GM21723 (cell line): ENCODE measurements around the gene NPTX1.

Experiments
- ATAC-seq: cut with Tn5 transposase; IDR thresholded peaks from one replicate; pipeline ENCODE4 v1.9.1; 2021; ENCODE audit warnings: mild to moderate bottlenecking, moderate library complexity; ENCODE audit not compliant: unreplicated experiment

The NPTX1 gene

DNA sequence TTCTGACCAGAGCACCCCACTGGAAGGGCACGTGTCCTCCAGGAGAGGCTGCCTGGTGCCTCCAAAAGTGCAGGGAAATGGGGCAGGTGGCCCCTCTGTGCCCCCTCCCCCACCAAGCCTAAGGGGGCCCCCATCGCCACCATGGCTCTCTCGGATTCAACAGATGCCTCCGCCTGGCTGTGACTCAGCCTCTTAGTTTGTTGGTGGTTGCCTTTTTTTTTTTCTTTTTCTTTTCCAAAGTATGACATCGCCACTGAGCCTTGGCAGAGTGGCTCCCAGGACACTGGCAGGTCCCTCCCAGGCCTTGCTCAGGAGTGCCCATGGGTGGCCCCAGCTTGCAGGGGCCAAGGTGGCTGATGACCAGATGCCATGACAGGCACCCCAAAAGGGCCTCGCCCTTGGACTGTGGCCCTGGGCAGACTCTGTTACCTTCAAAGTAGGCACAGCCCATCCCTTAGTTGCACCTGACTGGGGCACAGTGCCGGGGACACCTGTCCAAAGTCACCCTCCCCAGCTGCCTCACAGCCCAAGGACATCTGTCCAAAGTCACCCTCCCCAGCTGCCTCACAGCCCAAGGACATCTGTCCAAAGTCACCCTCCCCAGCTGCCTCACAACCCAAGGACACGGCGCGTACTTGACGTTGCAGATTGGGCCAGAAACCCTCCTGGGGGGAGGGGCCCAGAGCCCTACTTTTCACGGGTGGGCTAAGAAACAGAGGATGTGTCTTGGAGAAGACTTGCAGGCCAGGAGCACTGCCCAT is 29.6 kb downstream of the NPTX1 start:
- ATAC-seq = no peak

DNA sequence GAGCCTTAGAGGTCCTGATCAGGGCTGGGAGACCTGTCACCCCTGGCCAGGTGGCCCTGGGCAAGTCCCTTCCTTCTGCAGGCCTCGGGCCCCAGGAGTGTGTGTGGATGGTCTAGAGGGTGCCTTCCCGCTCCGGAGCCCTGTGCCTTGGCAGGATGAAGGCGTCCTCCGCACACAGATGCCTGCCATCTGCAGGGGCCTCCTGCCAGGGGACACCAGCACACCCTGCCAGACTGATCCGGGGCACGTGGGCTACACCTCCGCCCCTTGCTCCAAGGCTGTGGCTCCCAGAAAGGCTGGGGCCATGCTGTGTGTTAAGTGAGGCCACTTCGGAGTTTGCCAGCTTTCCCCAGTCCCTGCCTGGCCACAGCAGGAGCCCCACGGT is 30.7 kb downstream of the NPTX1 start:
- no peak for ATAC-seq

- ATAC-seq = no peak
Measured at GRCh38 chr17:80445007-80445725, 31.2 kb downstream of the NPTX1 start.

DNA sequence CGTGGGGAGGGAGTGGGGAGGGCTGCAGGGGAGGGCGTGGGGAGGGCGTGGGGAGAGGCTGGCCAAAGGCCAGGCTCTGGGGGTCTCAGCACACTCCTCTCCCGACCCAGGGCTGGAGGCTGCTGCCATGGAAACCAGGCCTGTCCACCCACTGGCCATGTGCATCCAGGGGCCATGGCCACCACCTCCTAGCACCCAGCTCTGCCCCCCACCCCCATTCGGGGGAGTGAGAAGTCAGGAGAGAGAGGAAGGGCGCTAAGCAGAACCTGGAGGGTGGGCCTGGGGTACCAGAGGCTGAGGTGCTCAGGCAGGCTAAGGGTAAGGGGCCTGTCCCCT is 31.8 kb downstream of the NPTX1 start:
- no peak for ATAC-seq

DNA sequence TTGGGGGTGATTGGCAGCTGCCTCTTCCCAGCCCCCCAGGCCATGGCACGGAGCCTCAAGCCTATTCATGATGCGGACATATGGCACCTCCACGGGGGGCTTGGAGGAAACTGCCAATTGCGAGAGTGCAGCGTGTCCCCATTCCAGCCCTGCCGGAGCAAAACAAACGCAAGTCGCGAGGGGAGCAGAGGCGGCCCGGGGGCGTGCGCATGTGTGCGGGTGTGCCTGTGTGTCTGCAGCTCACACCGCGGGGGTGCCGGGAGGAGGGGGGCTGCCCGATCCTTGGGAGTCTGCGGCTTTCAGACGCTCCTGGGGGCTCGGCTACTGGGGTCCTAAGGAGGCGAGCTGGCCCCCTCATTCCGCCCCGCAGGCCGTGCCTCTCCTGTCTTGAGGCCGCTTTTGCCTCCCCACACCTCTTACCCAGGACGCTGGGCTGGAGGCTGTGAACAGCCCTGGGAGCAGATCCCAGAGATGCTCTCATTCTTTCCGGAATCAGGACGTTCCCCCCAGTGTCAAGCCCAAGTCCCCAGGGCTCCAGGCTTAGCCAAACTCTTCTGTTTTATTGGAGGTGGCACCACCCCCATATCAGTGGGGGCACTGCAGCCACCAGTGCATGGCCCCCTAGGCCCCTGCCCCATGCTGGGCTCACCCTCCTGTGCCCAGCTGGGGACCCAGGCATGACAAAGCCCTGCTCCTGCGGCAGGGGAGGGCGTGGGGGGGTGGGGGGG is 32.3 kb downstream of the NPTX1 start:
- no peak for ATAC-seq

DNA sequence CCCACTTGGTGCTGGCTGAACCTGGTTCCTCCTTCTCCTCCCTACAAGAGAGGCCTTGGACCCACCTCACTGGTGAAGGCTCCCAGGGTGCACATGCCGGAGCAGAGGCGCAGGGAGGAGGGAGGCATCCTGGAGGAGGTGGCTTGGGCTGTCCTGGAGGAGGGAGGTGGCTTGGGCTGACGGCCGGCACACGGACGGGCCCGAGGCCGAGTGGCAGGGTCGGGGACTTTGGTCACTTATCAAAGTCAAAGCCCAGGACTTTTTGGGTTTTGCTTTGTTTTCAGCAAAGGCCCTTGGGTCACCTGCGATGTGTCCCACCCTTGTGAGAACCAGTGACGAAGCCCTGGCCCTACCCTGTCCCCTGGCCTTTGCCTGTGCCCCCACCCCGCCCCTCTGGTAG is 32.9 kb downstream of the NPTX1 start:
- ATAC-seq = no peak

DNA sequence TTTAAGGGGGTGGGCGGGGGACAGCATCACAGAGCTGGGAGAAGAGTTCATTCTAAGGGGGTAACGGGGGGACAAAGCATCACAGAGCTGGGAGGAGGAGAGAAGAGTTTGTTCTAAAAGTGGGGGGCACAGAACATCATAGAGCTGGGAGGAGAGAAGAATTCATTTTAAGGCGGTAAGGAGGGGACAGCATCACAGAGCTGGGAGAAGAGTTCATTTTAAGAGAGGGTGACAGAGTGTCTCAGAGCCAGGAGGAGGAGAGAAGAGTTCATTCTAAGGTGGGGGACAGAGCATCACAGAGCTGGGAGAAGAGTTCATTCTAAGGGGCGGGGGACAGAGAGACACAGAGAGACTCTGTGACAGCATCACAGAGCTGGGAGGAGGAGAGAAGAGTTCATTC is 33.6 kb downstream of the NPTX1 start:
- no peak for ATAC-seq

- no peak for ATAC-seq
Measured at GRCh38 chr17:80442323-80442659, 34.1 kb downstream of the NPTX1 start.

GRCh38 chr17:80441598-80442322 is 34.6 kb downstream of the NPTX1 start:
- no peak for ATAC-seq

- no peak for ATAC-seq
Measured at GRCh38 chr17:80441133-80441578, 35.3 kb downstream of the NPTX1 start.

- no peak for ATAC-seq
Measured at GRCh38 chr17:80439499-80439898, 36.9 kb downstream of the NPTX1 start.

DNA sequence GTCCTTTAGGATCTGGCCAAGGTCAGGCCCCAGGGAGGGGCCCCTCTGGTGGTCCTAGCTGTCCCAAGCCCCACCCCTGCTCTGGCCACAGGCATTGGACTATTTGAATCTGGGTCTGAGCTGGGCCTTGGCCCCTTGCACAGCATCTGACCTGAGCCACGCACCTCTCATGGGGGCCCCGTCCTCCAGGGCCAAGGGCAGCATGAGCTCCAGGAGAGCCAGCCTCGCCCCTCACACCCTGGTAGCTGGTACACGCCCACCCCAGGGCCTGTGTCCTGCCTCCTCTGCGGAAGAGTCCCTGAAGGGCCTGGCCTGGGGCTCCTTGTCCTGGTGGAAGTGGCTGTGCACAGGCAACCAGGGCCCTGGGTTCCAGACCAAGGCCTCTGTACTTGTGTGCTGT is 37.6 kb downstream of the NPTX1 start:
- ATAC-seq = no peak

DNA sequence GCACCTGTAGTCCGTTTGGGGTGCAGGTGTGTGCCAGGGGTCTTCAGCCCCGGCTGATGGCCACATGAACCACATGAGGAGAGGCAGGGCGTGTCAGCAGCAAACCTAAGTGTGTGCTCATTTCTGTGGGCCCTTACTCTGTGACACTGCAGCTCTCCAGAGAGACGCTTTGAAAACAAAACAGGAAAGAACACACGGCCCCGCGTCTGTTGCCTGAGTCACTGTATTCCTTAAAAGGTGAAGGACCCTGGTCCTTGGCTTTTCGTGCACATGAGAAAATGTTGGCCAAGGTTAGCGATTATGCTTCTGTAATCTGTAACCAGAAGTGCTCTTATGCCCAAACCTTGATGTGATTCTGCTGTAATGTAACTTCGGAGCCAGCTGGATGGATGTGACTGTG is 38.9 kb downstream of the NPTX1 start:
- ATAC-seq = no peak

GRCh38 chr17:80433916-80434666 is 42.3 kb downstream of the NPTX1 start:
- ATAC-seq = no peak

DNA sequence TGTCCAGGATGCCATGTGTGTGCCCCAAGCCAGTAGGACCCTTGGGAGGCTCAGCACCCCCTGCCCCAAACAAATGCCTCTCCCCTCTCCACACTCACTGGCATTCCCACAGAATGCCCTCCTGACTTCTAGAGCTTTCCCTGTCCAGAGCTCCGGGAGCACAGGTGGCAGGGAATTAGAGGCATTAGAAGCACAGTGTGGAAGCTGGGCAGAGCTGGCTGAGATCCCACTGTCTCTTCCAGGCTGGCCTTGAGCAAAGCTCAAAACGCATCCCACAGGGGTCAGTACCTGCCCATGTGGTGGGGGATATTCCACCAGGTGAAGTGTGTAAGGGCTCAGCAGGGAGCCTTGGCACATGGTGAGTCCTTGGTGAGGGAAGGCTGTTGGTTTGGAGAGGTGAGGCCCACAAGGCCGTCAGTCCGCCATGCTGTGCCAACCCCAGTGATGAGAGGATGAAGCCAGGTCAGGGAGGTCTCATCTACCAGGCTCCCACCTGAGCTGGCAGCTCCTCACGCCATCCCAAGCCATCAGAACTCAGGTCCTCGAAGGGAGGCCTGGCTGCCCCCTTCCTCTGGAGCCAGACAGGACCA is 43.4 kb downstream of the NPTX1 start:
- ATAC-seq = no peak

DNA sequence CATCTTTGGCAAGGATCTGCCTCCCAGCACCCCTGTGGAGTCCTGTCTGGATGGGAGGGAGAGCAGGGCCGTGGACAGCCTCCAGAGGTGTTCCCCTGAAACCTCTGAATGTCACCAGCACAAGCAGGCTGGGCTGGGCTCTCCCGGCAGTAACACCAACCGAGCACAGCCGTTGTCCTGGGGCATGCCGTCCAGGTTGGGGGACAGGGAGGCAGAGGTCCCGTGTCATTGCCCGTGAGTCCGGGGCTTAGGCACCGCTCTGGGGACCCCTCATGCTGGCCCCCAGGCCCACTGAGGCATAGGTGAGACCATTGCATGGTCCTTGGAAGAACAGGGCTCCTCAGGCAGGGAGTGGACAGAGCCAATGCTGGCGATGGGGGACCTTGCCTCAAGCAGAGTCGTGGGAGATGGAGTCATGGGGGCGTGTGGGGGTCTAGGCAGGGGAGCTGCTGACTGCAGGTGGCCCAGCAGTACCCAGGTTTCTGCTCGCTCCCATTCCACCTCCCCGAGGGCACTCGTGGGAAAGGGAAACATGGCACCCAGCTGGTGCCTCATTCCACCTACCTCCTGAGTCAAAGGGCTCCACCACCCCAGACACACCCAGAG is 44.0 kb downstream of the NPTX1 start:
- no peak for ATAC-seq

- no peak for ATAC-seq
Measured at GRCh38 chr17:80431246-80432195, 44.9 kb downstream of the NPTX1 start.

GRCh38 chr17:80430446-80431245 is 45.8 kb downstream of the NPTX1 start:
- no peak for ATAC-seq
